Muscle layer of colon (tissue), 2 donors: ENCODE data around the gene PNPLA2.

ENCODE experiments used
- H3K27ac ChIP-seq: one replicate; pipeline ENCODE4 v1.7.0; 2013; ENCODE audit warnings: low read depth, mild to moderate bottlenecking, low read length, moderate library complexity
- H3K27me3 ChIP-seq, 2 donors: one replicate each; pipeline ENCODE4 v1.7.0; 2013; ENCODE audit warnings: low read length in 2 of 2, mild to moderate bottlenecking in 2 of 2; ENCODE audit not compliant: insufficient read depth in 2 of 2, control insufficient read depth in 1 of 2
- H3K36me3 ChIP-seq: one replicate; pipeline ENCODE4 v1.7.0; 2013; ENCODE audit warnings: mild to moderate bottlenecking, low read length; ENCODE audit not compliant: insufficient read depth
- H3K4me1 ChIP-seq: one replicate; pipeline ENCODE4 v1.7.0; 2013; ENCODE audit warnings: mild to moderate bottlenecking, low read length; ENCODE audit not compliant: insufficient read depth
- H3K4me3 ChIP-seq, 2 donors: one replicate each; pipeline ENCODE4 v1.7.0; 2013; ENCODE audit warnings: low read length in 2 of 2, low read depth in 1 of 2, mild to moderate bottlenecking in 1 of 2, moderate library complexity in 1 of 2
- H3K9ac ChIP-seq: one replicate; pipeline ENCODE4 v1.7.0; 2013; ENCODE audit warnings: low read length
- H3K9me3 ChIP-seq: one replicate; pipeline ENCODE4 v1.7.0; 2013; ENCODE audit warnings: mild to moderate bottlenecking, low read length
- donor health status: abdominal sarcoma.
- donor health status: Adenocarcinoma of cecum.

Gene PNPLA2

GRCh38 chr11:839280-839623 is 20.5 kb downstream of the PNPLA2 start:
- H3K36me3 ChIP-seq: peaks cover 32% of the 10 kb centered on the region
- no peak overlapping the region for H3K4me3 ChIP-seq
- peaks cover 32% of the 10 kb centered on the region for H3K4me1 ChIP-seq
- H3K9me3 ChIP-seq: no peaks in the 10 kb centered on the region
- no peak overlapping the region for H3K9ac ChIP-seq
- no peak overlapping the region for H3K27ac ChIP-seq
- no peaks in the 10 kb centered on the region for H3K27me3 ChIP-seq

DNA sequence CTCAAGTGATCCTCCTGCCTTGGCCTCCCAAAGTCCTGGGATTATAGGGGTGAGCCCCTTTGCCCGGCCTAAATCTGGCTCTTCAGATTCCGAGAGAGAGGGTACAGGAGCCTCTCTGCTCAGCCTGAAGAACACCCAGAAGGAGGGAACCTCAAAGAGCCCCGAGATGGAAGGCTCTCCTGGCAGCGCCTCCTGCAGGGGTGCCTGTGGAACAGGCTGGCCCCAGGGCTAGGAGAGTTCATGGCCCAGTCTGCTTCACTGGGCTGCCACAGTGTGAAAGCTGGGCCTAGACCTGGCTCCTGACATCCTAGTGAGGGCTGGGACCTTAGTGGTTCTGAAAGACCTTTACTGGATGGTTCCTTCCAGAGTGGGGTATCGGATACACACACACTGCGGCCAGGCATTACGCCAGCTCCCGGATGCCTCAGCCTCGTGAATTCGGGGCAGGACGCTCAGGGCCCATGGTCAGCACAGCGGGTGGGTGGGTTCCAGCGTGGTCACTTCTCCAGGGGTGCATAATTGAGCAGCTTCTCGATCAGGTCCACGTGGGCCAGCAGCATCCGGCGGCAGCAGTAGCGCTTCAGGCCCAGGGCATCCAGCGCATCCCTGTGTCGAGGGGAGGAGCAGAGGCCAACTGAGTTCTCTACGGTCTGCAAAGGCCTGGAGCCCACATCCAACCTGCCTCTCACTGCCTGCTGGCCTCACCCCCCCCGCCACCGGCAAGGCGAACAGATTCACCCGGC is 21.3 kb downstream of the PNPLA2 start:
- Histone ChIP-seq H3K4me1 (peaks cover 31% of the 10 kb centered on the region), H3K27ac (no peak overlapping the region), H3K36me3 (peaks cover 32% of the 10 kb centered on the region), H3K9me3 (no peaks in the 10 kb centered on the region), H3K27me3 (no peaks in the 10 kb centered on the region), H3K9ac (no peak overlapping the region), H3K4me3 (no peak overlapping the region)

DNA sequence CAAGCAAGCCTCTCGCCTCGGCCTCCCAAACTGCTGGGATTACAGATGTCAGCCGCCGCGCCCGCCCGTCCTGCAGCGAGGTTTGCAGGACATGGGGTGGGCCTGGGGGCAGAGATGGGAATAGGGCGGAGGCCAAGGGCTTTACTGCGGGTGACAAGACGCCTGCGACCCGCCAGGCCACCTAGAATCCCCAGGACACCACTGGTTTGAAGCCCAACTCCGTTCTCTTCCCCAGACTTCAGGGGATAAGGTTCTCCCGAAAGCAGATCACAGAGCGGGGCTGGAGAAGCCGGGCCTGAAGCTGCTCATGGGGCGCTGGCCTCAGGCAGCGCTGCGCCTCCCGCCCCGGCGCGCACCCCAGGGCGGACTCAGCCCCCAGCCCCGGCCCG is 23.3 kb downstream of the PNPLA2 start:
- H3K4me3 ChIP-seq: peak overlapping the region; percentile 76 to 100
- peak overlapping the region; percentile 88 for H3K27ac ChIP-seq
- H3K4me1 ChIP-seq: peaks cover 31% of the 10 kb centered on the region
- H3K9ac ChIP-seq: peak overlapping the region; percentile 61
- no peaks in the 10 kb centered on the region for H3K9me3 ChIP-seq
- no peaks in the 10 kb centered on the region for H3K27me3 ChIP-seq
- H3K36me3 ChIP-seq: peaks cover 23% of the 10 kb centered on the region

DNA sequence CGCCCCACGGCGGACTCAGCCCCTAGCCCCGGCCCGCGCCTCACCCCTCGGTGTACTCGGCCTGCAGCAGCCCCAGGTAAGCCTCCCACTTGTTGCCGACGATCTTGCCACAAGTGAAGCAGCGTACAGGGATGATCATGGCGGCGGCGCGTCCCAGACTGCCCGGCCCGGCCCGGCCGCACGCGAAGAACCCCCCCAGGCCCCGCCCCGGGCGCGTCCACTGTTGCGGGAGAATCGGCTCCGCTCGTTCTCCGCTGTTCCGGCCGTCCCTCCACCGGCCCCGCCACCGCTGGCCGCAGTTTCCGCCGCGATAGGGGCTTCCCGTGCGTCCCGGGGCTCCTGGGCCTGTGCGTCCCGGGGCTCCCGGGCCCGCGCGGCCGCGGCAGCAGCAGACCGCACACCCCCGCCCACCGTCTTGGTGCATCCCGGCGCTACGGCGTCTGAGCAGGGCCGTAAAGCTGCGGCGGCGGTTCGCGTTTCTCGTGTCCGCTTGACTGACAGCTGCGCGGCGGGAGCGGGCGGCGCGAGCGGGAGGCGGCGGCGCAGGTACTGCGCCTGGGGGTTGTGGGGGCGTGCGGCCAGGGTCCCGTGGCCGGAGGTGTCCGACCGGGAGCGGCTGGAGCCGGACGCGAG is 23.8 kb downstream of the PNPLA2 start, which contains the start of the genes POLR2L and TSPAN4:
Gene POLR2L, minus strand, starts transcription at position 160 of the 633 bp plus-strand sequence. Its CDS starts 21 bp downstream, at position 139.
Gene TSPAN4, plus strand, starts transcription at position 483 of the 633 bp plus-strand sequence. CDS start 7,453 bp downstream, outside the sequence.
- Histone ChIP-seq H3K4me3 (peak within 1 kb of the TSS; percentile 76 to 100), H3K27me3 (no peaks in the 10 kb centered on the region), H3K9ac (peak within 1 kb of the TSS; percentile 61), H3K9me3 (no peaks in the 10 kb centered on the region), H3K4me1 (peaks cover 31% of the 10 kb centered on the region), H3K27ac (peak within 1 kb of the TSS; percentile 88), H3K36me3 (peaks cover 18% of the 10 kb centered on the region)

DNA sequence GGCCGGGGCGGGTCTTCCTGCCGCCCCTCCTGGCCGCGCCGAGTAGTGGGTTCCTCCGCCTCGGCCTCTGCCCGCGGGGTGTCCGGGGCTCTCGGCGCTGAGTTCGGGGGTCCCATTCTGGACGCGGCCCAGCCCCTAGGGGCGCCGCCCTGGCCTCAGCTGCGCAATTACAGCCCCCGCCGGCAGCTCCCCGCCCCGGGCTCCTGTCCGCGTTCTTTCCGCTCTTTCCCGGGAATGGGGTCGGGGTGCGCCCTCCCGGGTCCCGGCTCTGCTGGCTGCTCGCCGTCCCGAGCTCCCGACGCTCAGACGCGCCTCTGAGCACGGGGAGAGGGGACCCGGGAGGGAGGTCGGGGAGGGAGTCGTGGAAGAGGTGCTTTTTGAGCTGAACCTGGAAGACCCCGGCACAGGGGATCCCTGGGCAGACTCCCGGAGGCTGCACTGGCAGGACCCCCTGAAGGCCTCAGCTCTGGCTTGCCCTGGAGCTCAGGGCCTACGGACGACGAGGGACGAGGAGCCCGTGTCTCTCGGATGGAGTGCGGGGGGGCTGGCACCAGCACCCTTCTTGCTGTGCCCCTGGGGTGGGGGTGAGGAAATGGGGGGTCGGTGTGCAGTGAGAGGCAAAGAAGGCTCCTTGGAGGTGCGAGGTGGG is 24.5 kb downstream of the PNPLA2 start:
- H3K27me3 ChIP-seq: peaks cover 0 to 4% of the 10 kb centered on the region in 2 donors
- no peaks in the 10 kb centered on the region for H3K9me3 ChIP-seq
- peak overlapping the region; percentile 41 for H3K9ac ChIP-seq
- peaks cover 18% of the 10 kb centered on the region for H3K36me3 ChIP-seq
- peaks cover 35% of the 10 kb centered on the region for H3K4me1 ChIP-seq
- H3K4me3 ChIP-seq: peak overlapping the region; percentile 76 to 100
- peak overlapping the region; percentile 88 for H3K27ac ChIP-seq

GRCh38 chr11:843818-844692 is 25.3 kb downstream of the PNPLA2 start:
- Histone ChIP-seq H3K9ac (peak overlapping the region; percentile 41), H3K4me3 (peak overlapping the region; percentile 76 to 100), H3K27me3 (peaks cover 0 to 11% of the 10 kb centered on the region in 2 donors), H3K9me3 (no peaks in the 10 kb centered on the region), H3K4me1 (peaks cover 43% of the 10 kb centered on the region), H3K27ac (peak overlapping the region; percentile 88), H3K36me3 (peaks cover 11% of the 10 kb centered on the region)

DNA sequence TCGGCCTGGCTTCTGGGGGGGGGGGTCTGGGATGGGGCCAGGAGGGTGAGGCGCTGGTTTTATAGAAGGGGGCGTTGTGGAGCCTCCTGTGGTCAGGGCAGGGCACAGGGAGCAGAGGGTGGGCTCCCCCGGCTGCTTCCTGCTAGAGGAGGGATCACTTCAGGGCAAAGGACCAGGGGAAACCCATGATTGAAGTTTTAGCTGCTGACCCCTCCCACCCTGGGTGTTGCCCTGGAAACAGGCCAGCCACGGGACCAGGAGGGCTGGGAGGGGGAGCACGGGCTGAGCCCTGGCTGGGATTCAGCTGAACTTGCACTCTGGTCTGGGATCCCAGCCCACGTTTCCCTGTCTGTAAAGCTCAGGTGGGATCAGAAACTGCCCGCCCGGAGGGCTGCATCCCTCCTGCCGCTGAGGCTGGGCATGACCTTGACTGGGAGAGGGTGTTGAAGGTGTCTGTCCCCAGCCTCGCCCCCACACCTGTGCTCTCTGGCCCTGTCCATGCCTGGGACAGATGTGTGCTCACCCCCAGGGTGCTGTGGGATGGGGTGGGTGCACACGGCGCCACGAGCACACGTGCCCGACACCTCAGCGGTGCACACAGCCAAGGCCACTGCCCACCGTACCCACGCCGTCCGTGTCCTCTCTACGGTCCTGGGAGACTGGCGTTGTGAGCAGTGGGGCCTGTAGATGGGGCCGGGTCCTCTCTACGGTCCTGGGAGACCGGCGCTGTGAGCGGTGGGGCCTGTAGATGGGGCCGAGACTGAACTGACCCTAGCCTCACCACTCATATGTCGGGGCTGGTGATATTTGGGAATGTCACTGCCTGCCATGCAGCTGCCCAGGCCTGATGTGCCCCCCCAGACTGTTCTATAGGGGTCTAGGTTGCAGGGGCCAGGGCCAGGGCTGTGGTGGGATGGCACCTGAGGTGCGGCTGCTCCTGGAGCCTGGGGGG is 26.3 kb downstream of the PNPLA2 start:
- peaks cover 46% of the 10 kb centered on the region for H3K4me1 ChIP-seq
- H3K9me3 ChIP-seq: no peaks in the 10 kb centered on the region
- no peak overlapping the region for H3K9ac ChIP-seq
- peak overlapping the region; percentile 88 for H3K27ac ChIP-seq
- H3K27me3 ChIP-seq: peaks cover 0 to 14% of the 10 kb centered on the region in 2 donors
- H3K4me3 ChIP-seq: peak overlapping the region; percentile 39 to 100
- H3K36me3 ChIP-seq: peaks cover 2% of the 10 kb centered on the region

DNA sequence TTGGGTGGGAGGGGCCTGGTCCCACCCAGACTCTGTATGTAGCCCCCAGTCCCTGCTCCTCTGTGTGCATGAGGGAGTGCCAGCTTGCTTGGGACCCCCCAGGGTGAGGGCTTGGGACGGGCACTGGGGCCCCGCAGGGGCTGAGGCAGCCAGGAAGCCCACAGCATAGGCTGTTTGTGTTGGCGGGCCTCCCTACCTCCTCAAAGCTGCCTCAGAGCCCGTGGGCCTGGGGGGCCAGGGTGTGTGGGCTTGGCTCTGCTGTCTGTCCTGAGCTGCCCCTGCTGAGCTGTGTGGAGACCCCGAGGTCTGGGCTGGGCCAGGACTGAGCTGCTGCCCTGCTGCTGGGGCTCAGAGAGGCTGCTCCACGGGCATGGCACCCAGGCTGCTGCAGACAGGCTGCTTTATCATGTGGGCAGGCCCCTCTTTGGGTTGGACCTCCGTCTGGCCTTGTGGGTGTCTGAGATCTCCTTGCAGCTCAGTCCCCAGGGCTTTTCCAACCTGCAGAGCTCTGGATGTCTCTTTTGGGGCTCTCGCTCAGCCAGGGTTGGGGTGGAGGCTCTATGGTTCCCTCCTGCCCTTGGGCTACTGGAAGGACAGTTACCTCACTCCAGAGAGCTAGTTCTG is 27.3 kb downstream of the PNPLA2 start:
- Histone ChIP-seq H3K27ac (no peak overlapping the region), H3K4me1 (peaks cover 36% of the 10 kb centered on the region), H3K27me3 (peaks cover 0 to 23% of the 10 kb centered on the region in 2 donors), H3K4me3 (no peak overlapping the region), H3K36me3 (peaks cover 2% of the 10 kb centered on the region), H3K9ac (no peak overlapping the region), H3K9me3 (no peaks in the 10 kb centered on the region)

- H3K9ac ChIP-seq: no peak overlapping the region
Observed at GRCh38 chr11:846496-847098, 27.9 kb downstream of the PNPLA2 start.

More at GRCh38 chr11:846496-847098, 27.9 kb downstream of the PNPLA2 start:
- Histone ChIP-seq H3K4me3 (no peak overlapping the region), H3K4me1 (peaks cover 31% of the 10 kb centered on the region), H3K9me3 (no peaks in the 10 kb centered on the region), H3K36me3 (peaks cover 6% of the 10 kb centered on the region), H3K27ac (no peak overlapping the region), H3K27me3 (peaks cover 0 to 23% of the 10 kb centered on the region in 2 donors)
